Activated gamma-delta T cell treated with Interleukin-2 at 50 U/mL for 16 hours (primary cell): ENCODE data around the gene ZNF614.
"Not testable (repeated sequence)": the region's sequence is repeated elsewhere in the genome, so short reads cannot be mapped to it uniquely, and the experiment has no call there.

Experiments
- DNase-seq: peaks from one replicate; pipeline ENCODE4 v3.0.0-alpha.2; 2020

The ZNF614 gene

DNA sequence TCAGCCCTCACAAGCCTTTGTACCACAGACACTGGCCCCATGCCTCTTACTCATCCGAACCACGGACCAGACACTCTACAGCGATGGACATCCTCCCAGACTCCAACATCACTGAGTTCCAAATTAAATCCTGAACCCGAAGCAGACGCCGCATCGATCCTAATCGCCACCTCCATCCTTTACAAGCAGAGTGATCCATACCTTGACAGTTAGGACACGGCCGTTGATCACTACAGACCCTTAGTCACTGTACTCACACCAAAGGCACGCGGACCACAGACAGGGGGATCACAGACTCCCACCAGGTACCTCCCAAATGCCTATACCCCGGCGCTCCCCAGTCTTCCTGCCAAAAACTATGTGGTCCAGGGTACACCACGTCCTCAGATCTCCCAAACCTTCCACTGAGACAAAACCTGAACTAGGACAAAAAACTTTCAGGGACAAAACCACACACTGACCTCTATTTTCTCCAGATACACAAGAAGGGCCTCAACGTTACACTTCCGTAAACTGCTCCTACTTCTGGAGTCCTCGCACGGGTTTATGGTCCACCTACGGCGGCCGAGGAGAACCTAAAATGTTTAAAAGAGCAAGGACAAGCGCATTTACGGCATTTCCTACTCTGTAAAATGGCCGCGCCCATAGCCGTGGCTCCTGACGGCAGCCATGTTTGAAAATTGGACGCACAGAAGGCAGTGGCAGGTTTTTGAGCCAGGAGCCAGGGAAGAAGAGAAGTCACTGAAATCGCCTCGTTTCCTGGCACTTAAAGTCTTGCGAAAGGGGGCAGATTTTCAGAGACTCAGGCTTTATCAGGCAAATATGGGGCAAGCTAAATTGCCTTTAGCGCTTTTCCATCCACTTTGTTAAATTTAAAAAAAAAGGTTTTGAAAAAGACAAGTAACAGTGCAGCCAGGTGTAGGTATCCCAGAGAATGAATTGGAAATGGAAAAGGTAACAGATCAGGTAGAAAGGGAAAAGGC, 41.6 kb downstream of the ZNF614 start, which contains the start of gene ZNF350:
Gene ZNF350 (minus strand): TSS at position 532 of the 983 bp plus-strand sequence. CDS start 12,480 bp downstream, outside the sequence.
- peak; percentile 87 for DNase-seq

DNA sequence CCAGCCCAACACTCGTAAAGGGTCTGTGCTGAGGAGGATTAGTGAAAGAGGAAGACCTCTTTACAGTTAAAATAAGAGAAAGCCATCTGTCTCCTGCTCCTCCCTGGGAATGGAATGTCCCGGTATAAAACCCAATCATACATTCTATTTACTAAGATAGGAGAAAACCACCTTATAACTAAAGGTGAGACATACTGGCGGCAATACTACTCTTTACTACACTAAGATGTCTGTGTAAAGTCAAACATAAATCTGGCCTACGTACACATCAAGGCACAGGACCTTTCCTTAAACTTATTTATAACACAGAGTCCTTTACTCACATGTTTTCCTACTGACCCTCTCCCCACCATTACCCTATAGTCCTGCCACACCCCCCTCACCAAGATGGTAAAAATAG, 44.8 kb downstream of the ZNF614 start:
- DNase-seq, result no peak

DNA sequence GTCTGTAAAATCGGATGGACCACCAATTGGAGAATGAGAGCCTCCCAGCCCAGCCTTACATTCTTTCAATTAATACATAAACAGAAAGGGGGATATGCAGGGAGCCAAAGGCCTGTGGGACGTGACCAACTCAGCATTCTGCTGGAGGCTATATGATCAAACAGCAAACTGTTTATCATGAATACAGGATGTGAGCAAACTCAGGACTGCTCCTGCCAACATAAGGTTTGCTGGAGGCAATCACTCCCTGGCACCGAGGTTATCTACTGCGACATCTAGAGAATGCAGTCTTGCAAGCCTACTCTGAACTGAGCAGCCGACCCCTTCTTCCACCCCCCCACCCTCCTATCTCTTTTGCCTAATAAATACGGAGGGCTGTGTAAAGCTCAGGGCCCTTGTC, 47.3 kb downstream of the ZNF614 start:
- not testable (repeated sequence) for DNase-seq

DNA sequence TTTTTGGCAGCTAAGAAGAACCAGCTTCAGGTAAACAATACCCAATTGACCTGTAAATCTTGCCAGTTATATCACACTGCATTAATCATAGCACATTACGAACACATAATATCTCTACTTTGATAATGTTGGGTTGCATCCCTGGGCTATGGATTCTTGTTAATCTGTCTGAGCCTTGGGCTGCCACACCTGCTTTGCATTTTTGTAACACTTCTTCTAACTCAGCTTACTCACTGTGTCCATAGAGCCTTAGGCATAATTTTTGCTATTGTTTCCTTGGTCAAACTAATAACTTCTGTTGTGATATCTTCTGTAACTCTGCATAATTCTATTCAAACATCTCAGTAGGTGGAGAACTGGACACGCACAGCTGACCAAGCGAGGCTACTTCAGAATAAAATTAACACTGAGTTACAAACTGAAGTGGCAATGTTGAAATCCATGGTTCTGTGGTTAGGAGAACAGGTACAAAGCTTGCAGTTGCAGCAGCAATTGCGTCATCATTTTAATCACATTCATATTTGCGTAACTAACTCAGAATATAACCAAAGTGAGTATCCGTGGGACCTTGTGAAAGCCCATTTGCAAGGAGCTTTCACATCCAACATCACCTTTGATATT, 48.0 kb downstream of the ZNF614 start:
- DNase-seq, result no peak

DNA sequence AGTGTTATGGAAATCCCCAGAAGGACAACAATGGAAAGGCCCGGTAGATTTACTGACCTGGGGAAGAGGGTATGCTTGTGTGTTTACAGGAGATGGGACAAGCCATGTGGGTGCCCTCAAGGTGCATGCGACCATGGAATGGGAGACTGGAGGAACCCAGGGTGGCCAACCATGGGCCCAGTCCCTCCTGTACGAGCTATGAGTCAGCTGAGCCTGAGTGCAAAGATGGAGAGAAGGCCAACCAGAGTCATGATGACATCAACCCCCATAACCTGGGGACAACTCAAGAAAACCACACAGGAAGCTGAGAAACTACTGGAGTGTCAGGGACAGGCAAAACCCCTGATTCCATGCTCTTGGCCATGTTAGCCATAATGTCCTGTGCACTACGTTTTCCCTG, 49.3 kb downstream of the ZNF614 start:
- no peak for DNase-seq

DNA sequence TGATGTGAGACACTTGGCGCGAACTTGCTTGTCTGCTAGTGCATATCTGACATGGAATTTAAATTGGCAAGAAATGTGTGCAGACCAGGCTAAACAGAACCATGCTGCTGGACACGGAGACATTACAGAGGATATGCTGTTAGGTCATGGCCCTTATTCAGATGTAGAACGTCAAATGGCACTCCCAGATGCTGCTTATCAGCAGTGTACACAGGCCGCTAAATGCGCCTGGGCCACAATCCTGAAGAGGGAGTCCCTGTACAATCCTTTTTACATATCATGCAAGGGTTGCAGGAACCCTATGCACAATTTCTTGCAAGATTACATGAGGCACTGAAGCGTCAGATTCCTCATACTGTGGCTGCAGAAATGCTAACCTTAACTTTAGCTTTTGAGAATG, 50.8 kb downstream of the ZNF614 start:
- DNase-seq, result no peak

DNA sequence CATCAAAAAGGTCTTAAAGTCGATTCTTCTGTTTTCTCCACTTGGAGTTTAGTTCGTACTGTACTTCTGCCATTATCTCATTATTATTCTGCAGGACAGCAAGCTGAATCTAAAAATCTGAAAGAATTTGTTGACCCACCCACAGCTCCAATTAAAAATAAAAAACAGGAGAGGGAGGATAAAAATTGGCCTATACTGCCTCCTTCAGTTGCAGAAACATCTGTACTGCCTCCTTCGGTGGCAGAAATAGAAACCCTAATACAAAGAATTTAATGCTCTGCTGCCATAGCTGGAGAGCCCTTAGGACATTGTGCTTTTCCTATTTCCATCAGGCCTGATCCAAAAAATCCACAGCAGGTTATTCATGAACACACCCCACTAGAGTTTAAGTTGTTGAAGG, 51.3 kb downstream of the ZNF614 start:
- DNase-seq, result no peak

DNA sequence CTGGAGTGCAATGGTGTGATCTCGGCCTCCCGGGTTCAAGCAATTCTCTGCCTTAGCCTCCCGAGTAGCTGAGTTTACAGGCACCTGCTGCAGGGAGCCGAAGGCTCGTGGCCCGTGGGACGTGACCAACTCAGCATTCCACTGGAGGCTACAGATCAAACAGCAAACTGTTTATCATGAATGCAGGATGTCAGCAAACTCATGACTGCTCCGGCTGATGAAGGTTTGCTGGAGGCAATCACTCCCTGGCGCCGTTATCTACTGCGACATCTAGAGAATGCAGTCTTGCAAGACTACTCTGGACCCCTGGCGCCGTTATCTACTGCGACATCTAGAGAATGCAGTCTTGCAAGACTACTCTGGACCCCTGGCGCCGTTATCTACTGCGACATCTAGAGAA, 52.4 kb downstream of the ZNF614 start:
- not testable (repeated sequence) for DNase-seq

DNA sequence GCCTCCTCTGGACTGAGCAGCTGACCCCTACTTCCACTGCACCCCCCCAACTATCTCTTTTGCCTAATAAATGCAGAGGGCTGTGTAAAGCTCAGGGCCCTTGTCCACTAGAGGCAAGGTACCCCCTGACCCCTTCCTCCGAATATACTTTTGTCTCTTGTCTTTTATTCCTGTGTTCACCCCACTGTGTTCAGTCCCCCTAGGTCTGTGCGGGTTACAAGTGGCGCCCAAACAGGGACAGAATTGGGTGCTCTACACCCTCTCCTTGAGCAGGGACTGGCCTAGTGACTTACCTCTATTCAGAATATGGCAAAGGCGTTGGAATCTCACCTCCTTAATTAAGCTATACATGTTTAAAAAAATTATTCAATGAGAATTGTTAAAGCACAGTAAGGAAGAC, 56.6 kb downstream of the ZNF614 start:
- DNase-seq, result no peak

DNA sequence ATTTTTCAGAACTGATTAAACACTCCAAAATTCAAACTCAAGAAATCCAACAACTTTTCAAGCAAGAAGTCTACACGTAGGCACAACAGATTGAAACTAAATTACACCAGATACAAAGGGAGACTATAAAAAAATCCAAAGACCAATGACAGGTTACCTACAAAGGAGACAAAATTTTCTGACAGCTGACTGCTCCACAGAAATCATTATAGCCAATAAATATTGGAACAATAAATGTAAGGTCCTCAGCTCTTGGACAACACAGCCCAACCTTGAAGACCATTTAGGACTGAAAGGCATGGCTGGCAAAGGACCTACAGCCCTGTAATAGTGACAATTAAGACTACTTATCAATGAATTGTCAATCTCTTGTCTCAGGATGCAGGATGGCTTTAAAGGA, 57.5 kb downstream of the ZNF614 start:
- no peak for DNase-seq

DNA sequence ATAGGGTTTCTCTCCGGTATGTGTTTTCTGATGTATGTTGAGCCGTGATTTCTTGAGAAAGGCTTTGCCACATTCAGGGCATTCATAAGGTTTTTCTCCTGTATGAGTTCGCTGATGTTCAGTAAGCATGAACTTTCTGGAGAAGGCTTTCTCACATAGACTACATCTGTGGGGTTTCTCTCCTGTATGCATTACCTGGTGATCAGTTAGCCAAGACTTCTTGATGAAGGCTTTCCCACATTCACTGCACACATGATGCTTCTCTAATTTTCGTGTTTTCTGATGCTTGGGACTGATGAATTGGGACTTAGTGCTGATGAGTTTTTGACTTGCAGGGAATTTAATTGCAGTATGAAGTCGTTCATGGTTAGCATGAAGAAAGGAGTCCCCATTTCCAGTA, 62.6 kb downstream of the ZNF614 start:
- DNase-seq, result no peak
